HCT116 (cell line): Measurements from ENCODE around the gene CD1C.

ENCODE experiments used
- EZH2 ChIP-seq: fragments of 200-600 bp; sonication (generic); IDR thresholded peaks from 2 replicates; pipeline ENCODE4 v1.6.1; 2017; ENCODE audit warnings: antibody characterized with exemption, mixed run types
- POLR2A ChIP-seq: IDR thresholded peaks from 2 replicates; pipeline ENCODE4 v1.7.0; 2011; ENCODE audit warnings: borderline replicate concordance; ENCODE audit not compliant: insufficient read depth, insufficient read length; ENCODE audit errors: extremely low read depth
- REST ChIP-seq: IDR thresholded peaks from 2 replicates; pipeline ENCODE4 v1.6.1; 2012; ENCODE audit warnings: low read depth
- TF ChIP-seq, protein P1 (sequence below): IDR thresholded peaks from 2 replicates; pipeline ENCODE4 v1.6.1; 2012

DNA sequence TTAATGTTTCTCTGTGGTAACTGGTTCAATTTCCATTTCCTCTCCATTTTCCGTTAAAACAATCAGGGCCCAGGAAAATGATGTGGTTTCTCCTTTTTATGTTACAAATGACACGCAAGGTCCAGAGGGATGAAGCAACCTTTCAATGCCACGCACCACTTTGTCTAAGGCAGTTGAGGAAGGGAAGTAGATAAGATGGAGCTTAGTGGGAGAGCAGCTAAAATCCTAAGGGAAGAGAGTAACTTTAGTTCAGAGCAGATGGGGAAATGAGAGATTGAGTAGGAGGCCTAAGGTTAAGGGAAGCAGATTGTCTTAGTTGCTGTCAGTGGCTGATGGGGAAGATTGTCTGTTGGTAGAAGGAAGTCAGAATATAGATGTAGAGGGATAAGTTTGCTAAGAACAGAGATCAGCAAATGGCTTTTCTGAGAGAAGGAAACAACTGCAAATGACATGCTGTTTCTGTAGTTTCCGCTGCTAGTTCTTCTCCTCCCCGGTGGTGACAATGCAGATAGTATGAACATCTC is 660 bp downstream of the CD1C start:
- no peak for TF ChIP-seq REST
- TF ChIP-seq EZH2 = no peak
- TF ChIP-seq, protein P1, sequence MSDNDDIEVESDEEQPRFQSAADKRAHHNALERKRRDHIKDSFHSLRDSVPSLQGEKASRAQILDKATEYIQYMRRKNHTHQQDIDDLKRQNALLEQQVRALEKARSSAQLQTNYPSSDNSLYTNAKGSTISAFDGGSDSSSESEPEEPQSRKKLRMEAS = no peak
- no peak for TF ChIP-seq POLR2A
